Ovary (tissue), 3 donors: Measurements from ENCODE around the gene GALNTL6.

Source experiments
- POLR2A ChIP-seq: fragments of 450-650 bp; IDR thresholded peaks from one replicate; pipeline ENCODE4 v1.6.1; 2017; ENCODE audit warnings: antibody characterized with exemption, mild to moderate bottlenecking, moderate library complexity
- TF ChIP-seq, protein P1 (sequence below), 3 donors: fragments of 450-650 bp in 2 of 3; fragments of 200-600 bp in 1 of 3; IDR thresholded peaks; one replicate each; pipeline versions ENCODE4 v1.5.1 to v1.8.0; 2016 to 2022; ENCODE audit warnings: antibody characterized with exemption in 3 of 3, mild to moderate bottlenecking in 1 of 3
- donor health status: DM: no; HTN: no; CAD: no.

DNA sequence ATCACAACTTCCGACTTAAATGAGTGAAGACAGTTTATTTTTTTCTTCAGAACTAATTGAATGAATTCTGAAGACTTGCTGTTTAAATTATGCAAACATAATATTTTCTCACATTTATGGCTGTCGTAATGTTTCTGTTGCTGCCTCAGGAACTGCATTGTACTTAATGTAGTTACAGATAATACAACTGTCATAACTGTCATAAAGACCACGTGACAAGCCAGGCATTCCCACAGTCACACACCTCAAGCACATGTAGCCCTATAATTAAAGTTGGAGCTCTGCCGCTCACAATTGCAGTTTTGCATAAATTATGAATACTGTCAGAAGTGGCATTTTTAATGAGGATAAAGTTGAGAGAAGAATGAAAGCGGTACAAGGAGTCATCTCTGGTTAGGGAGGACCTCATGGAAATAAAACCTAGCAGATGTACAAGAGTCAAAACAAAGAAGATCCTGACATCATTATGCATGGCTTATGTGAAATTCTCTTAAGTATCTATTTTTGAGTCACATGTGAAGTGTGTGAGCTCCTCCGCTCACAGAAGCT is 38.5 kb upstream of the GALNTL6 start:
- TF ChIP-seq, protein P1, sequence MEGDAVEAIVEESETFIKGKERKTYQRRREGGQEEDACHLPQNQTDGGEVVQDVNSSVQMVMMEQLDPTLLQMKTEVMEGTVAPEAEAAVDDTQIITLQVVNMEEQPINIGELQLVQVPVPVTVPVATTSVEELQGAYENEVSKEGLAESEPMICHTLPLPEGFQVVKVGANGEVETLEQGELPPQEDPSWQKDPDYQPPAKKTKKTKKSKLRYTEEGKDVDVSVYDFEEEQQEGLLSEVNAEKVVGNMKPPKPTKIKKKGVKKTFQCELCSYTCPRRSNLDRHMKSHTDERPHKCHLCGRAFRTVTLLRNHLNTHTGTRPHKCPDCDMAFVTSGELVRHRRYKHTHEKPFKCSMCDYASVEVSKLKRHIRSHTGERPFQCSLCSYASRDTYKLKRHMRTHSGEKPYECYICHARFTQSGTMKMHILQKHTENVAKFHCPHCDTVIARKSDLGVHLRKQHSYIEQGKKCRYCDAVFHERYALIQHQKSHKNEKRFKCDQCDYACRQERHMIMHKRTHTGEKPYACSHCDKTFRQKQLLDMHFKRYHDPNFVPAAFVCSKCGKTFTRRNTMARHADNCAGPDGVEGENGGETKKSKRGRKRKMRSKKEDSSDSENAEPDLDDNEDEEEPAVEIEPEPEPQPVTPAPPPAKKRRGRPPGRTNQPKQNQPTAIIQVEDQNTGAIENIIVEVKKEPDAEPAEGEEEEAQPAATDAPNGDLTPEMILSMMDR (IDR thresholded peaks at IDR 0.05): no peak
- no peak for TF ChIP-seq POLR2A
